GM19395 (cell line): ENCODE results near the gene SLC27A1.

Experiments
- ATAC-seq: cut with Tn5 transposase; IDR thresholded peaks from one replicate; pipeline ENCODE4 v1.9.1; 2021; ENCODE audit warnings: mild to moderate bottlenecking, moderate library complexity; ENCODE audit not compliant: unreplicated experiment

Gene SLC27A1

GRCh38 chr19:17470068-17470841, at the start of gene SLC27A1:
TSS of gene SLC27A1 (plus strand) at chr19:17470524. CDS start at chr19:17470541, 17 bp downstream.
- ATAC-seq = peak; percentile 81

DNA sequence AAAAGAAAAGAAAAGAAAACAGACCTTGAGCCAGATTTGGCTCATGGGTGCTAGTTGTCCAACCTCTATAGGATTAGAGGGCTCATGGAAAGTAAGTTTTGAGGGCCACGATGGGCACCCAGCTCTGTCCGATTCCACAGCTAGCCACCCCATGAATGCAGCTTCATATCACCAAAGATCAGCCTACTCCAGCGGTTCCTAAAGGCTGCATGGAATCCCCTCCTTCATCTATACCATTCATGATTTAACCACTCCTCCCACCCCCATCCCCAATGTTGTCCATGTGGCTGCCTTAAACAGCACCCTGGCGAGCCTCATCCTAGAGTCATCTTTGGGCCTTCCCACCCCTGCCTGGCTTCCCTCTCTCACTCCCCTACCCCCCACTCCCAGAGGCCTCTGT, 48.4 kb upstream of the SLC27A1 start:
- no peak for ATAC-seq

DNA sequence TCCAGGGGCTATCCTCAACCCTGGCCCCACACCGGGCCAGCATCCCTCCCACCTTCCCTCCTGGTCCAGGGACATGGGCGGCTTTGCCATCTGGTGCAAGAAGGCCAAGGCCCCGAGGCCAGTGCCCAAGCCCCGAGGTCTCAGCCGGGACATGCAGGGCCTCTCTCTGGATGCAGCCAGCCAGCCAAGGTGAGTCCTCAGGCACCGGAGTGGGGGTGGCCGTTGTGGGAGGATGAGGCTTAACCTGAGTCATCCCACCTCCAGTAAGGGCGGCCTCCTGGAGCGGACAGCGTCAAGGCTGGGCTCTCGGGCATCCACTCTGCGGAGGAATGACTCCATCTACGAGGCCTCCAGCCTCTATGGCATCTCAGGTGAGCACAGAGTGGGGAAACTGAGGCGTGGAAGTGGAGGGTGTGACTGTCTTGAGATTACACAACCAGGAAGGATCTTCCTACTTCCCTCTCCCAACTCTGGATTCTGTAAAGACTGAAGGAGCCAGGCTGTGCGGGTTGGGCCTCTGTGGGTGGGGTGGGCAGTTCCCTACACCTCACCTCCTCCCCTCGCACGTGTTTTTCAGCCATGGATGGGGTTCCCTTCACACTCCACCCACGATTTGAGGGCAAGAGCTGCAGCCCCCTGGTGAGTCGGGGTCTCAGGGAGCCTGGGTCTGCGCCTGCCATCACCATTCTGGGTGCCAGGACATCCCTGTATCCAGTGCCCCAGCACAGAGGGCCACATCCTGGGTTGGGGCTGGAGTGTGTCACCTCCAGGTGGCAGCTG, 46.7 kb upstream of the SLC27A1 start:
- no peak for ATAC-seq

DNA sequence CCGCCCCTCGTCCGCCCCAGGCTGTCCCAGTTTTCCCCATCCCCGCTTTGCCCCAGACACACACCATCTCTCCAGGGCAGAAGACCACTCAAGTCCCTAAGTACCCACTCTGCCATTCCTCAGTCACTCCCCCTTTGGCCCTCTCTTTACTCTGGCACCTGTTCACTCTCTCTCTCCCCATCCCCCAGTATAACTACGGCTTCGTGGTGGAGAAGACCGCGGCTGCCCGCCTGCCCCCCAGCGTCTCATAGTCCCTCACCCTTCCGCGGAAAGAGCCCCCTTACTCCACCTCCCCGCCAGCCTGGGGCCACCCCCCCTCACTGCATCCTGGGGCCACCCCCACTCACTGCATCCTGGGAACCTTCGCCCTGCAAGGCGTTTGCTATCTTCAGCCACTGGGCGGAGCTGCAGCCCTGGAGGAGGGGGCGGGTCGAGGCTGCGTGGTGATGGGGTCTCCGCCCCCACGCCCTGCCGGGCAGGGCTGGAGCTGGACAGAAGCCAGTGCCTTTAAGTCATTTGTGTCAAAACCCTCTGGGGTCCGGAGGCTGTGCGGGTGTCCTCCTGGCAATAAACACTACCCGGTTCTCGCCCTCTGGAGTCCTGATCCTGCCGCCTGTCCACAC, 45.5 kb upstream of the SLC27A1 start:
- no peak for ATAC-seq

DNA sequence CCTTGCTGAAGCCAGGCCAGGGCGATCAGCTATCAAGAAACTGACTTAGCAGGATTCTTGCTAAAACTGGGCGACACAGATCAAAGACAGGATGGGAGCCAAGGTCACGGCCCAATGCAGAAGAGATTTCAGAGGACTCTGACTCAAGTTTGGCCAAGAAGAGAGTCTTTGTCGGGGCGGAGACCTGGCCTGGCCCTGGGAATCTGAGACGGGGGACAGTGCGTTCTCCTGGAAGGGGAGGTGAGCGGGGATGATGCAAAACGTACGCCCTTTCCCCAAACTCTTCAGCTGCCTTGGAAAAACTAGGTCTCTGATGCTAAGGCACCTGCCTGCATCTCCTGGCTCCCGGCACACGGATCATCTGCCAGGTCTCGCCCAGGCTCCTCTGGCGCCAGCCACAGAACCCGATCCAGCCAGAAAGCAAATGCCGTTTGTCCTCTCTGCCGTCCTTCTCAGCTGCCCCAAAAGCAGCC, 40.6 kb upstream of the SLC27A1 start:
- no peak for ATAC-seq

GRCh38 chr19:17431417-17431816, 38.9 kb upstream of the SLC27A1 start:
- ATAC-seq = no peak

DNA sequence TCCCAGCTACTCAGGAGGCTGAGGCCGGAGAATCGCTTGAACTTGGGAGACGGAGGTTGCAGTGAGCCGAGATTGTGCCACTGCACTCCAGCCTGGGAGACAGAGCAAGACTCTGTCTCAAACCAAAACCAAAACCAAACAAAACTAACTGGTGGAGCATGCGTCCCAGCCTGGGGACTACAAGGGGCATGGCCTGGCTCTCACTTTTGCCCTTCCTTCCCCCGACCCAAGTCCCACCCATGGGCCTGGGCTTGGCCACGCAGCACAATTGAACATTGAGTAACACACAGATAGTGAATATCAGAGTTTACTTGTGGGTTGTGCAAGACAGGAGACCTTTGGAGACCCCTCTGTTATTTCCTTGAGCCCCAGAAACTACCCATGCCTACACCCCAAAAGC, 35.1 kb upstream of the SLC27A1 start:
- no peak for ATAC-seq

DNA sequence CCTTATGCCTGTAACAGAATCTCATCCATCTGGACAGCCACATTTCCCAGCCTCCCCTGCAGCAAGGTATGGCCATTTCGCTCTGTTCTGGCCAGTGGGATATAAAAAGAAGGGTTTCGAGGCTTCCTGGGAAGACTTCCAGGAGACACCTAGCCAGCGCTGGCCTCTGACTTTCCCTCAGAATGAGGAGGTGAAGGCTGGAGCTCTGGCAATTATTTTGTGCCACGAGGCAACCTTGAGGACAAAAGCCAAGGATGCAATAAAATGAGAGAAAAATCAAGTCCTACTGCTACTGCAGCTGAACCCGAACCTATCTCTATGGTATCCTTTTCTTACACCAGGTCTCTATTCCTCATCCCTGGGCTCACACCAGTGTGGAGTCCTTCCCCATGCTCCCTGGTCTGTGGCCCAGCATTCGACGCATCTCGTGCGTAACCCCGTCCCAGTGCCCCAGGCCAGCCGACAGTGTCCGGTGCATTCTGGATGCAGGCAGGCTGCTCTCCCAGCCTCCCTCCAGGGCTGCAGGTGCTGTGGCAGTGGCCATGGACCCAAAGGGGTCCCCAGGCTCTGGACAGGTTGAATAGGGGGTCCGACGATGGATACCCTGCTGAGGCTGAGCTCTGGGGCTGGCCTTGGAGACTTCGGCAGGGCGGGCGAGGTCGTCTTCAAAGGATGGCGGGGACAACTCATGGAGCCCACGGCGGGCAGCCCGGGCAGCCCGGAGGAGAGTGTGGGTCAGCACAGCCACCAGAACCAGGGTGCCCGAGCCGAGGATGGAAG, 34.0 kb upstream of the SLC27A1 start:
- no peak for ATAC-seq

- ATAC-seq = no peak
Observed at GRCh38 chr19:17436874-17437267, 33.5 kb upstream of the SLC27A1 start.

DNA sequence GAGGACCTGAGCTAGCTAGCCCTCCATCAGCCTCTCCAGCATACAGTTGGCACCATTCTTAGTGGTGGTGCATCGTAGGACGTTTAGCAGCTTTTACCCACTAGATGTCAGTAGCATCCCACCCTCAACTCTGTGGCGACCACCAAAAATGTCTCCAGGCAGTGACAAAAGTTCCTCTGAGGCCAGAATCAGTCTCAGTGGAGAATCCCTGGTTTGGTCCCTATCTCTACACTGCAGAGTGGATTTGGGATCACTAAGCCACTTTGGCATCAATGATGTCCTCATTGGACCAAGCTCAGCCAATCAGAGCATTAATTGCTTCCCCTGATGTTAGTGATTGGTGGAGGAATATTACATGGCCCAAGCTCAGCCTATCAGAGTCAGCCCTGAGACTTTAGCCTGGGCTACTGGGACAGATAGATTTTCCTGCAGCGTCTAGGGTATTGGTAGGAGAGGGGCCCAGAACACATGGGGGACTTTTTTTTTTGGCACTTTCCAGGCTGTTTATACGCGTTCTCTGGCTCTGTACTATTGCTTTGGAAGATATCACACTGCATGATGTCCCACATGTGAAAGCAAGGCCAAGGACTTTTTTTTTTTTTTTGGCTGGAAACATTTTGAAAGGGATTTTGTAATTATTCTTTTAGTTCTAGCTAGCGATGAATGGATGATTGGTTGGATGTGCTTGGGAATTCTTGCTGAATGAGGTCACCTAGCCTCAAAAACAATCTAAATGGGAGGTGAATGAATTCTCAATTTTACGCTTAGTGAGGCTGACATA, 28.9 kb upstream of the SLC27A1 start:
- ATAC-seq = no peak

GRCh38 chr19:17445526-17446165, 24.7 kb upstream of the SLC27A1 start:
- no peak for ATAC-seq

DNA sequence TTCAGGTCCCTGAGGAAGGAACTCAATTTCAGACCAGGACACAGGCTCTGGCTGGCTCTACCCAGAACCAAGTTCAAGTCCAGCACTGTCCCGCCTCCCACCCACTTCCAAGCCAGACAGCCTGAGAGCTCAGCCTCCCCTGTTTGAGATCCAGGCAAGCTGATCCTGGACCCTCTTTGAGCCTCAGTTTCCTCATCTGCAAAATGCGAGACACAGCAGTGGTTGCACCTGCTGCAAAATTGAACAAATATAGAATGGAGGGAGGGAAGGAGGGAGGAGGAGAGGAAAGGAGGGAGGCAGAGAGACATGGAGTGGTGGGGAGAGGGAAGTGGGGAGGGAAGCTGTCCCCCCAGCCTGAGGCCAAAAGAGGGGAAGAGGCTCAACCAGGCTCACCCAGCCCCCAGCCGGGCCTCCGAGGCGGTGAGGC, 22.6 kb upstream of the SLC27A1 start:
- no peak for ATAC-seq

GRCh38 chr19:17448131-17448967, 22.0 kb upstream of the SLC27A1 start, which contains the start of gene TMEM221:
TSS of gene TMEM221 (minus strand) at chr19:17448668. CDS start at chr19:17448462, 206 bp downstream.
- no peak for ATAC-seq

DNA sequence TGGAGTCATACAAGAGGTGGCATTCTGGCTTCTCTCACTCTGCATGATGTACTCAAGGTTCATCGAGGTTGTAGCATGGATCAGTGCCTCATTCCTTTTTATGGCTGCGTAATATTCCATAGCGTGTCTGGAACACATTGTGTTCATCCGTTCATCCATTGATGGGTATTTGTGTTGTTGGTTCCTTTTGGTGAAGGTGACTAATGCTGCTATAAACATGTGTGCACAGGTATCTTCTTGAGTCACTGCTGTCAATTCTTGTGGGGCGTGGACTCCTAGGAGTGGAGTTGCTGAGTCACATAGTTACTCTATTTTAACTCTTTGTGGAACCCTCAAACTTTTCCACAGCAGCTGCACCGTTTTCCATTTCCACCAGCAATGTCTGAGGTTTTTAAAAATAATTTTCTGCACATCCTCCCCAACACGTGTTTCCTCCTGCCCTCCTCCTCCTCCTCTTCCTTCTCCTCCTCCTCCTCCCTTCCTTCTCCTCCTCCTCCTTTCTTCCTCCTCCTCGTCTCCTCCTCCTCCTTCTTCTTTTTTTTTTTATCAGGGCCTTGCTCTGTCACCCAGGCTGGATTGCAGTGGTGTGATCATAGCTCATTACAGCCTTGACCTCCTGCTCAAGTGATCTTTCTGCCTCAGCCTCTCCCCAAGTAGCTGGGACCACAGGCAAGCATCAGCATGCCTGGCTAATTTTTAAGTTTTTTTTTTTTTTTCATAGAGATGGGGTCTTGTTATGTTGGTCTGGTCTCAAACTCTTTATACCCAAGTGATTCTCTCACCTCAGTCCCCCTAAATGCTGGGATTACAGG, 19.9 kb upstream of the SLC27A1 start:
- no peak for ATAC-seq

DNA sequence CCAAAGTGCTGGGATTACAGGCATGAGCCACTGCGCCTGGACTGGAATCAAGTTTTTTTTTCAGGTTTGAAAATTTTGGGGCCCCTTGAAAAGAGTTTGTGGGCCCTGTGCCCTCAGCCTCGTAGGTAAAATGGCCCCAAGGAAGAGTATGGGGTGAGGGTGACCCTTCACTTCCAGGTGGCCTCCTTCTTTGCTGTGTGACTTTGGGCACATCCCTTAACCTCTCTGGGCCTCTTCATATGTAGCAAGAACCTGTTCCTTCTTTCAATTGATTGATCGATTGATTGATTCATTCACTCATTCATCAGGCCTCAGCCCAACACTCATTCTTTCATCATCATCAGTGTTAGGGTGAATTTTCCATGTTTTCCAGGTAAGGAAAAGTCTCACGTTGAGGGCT, 18.5 kb upstream of the SLC27A1 start:
- ATAC-seq = no peak

GRCh38 chr19:17454576-17455071, 15.7 kb upstream of the SLC27A1 start:
- ATAC-seq = no peak

DNA sequence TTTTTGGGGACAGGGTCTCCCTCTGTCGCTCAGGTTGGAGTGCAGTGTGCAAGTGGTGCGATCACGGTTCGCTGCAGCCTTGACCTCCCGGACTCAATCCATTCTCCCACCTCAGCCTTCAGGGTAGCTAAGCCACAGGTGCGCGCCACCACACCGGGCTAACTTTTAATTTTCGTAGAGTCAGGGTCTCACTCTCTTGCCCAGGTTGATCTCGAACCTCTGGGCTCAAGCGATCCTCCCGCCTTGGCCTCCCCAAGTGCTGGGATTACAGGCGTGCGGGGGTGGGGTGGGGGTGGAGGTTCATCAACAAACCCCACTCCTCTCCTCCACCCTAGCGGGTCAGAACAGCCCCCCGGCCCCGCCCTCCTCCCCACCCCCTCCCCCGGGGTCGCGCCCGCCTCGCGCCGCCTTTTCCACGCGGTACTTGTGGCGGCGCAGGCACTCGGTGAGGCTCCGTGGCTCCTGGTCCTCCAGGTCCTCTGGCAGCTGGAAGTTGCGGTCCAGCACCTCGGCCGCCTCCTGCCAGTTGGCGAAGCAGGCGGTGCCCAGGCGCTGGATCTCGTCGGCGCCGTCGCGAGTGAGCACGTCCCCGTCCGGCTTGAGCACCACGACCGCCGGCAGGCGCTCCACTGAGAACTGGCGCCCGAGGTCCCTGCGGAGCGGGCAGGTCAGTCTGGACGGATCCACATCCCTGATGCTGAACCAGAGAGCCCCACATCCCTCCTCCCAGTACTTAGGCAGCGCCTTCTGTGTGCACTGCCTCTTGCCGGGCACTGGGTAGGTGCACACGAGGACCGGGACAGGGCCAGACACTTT, 14.8 kb upstream of the SLC27A1 start:
- no peak for ATAC-seq
